ENCODE data around the gene SMPD2.

SMPD2 gene

DNA sequence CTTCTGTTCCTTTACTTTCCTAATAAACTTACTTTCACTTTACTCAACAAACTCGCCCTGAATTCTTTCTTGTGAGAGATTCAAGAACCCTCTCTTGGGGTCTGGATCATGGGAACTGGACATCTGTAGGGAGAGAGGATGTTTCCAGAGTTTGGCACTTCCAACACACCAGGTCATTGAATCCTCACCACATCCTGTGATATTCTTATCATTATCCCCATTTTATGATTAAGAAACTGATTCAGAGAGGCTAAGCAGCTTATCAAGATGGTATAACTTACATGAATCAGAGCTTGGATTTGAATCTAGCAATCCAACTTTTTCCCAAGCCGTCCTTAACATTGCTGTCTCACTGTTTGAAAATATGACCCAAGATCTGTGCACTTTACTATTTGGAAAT is 15.6 kb upstream of the SMPD2 start:
- Histone ChIP-seq H3K4me3 (ENCODE audit: low read depth in 1 of 5, low read length in 5 of 5) (no peak overlapping the region), H3K4me1 (ENCODE audit: control insufficient read depth in 5 of 5, insufficient read depth in 5 of 5, low read length in 5 of 5) (peaks cover 3 to 22% (median 19%) of the 10 kb centered on the region in 5 donors), H3K36me3 (ENCODE audit: control insufficient read depth in 5 of 5, insufficient read depth in 5 of 5, low read length in 5 of 5) (no peaks in the 10 kb centered on the region), H3K27me3 (ENCODE audit: control insufficient read depth in 5 of 5, insufficient read depth in 4 of 5, low read length in 5 of 5) (no peaks in the 10 kb centered on the region), H3K27ac (ENCODE audit: low read depth, low read length) (no peak overlapping the region), H3K9me3 (ENCODE audit: control insufficient read depth in 5 of 5, low read length in 5 of 5) (no peaks in the 10 kb centered on the region), H3K9ac (ENCODE audit: low read length in 5 of 5) (no peak overlapping the region)

DNA sequence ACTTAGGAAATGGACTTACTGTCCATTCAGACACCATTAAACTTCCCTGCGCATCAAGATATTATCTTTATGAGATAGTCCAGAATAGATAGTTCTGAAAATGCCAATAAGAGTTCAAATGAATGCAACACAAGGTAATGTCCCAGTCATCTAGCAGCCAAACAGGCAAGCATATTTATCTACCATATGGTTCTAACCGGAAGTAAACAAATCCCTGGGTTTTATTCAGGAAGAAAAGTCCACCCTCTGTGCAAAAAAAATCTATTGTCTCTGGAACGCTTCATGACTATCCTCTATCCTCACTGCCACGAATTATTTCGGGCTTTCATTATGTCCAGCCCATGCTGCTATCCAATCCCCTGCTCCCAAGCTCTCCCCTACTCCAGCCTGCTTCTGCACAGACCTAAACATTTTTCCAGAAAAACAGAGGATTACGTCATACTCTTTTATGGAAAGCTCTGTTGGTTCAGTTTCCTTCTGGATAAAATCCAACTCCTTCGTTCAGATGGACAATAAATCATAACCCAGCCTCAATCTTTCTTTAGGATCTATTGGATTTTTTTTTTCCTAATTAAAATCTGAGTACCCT is 11.5 kb upstream of the SMPD2 start:
- Histone ChIP-seq H3K27ac (ENCODE audit: low read depth, low read length) (no peak overlapping the region), H3K36me3 (ENCODE audit: control insufficient read depth in 5 of 5, insufficient read depth in 5 of 5, low read length in 5 of 5) (no peaks in the 10 kb centered on the region), H3K9ac (ENCODE audit: low read length in 5 of 5) (no peak overlapping the region), H3K27me3 (ENCODE audit: control insufficient read depth in 5 of 5, insufficient read depth in 4 of 5, low read length in 5 of 5) (no peaks in the 10 kb centered on the region), H3K4me1 (ENCODE audit: control insufficient read depth in 5 of 5, insufficient read depth in 5 of 5, low read length in 5 of 5) (peaks cover 3 to 21% (median 19%) of the 10 kb centered on the region in 5 donors), H3K4me3 (ENCODE audit: low read depth in 1 of 5, low read length in 5 of 5) (peak overlapping the region; percentile 1 to 47 (median 13)), H3K9me3 (ENCODE audit: control insufficient read depth in 5 of 5, low read length in 5 of 5) (no peaks in the 10 kb centered on the region)

DNA sequence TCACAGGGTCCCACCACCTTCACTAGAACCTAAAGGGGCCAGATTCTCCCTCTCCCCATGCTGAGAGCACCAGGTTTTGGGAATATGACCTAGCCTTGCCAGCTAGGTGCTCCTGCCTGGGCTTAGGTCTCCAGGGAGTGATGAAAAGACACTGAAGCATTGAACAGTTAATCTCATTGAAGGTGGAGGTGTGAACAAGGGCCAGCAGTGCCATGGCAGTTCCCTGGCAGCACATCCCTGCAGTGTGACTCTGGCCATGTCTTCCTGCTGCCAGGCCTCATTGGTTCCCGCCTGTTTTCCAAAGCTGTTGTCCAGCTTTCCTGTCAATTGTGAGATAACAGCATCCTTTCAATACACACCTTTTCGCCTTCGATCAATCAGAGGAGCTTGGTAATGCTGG is 11.0 kb upstream of the SMPD2 start:
- no peak overlapping the region for H3K4me3 ChIP-seq (ENCODE audit: low read depth in 1 of 5, low read length in 5 of 5)
- H3K36me3 ChIP-seq (ENCODE audit: control insufficient read depth in 5 of 5, insufficient read depth in 5 of 5, low read length in 5 of 5), result no peaks in the 10 kb centered on the region
- H3K27me3 ChIP-seq (ENCODE audit: control insufficient read depth in 5 of 5, insufficient read depth in 4 of 5, low read length in 5 of 5), result no peaks in the 10 kb centered on the region
- no peak overlapping the region for H3K9ac ChIP-seq (ENCODE audit: low read length in 5 of 5)
- H3K4me1 ChIP-seq (ENCODE audit: control insufficient read depth in 5 of 5, insufficient read depth in 5 of 5, low read length in 5 of 5), result peaks cover 3 to 19% (median 14%) of the 10 kb centered on the region in 5 donors
- no peak overlapping the region for H3K27ac ChIP-seq (ENCODE audit: low read depth, low read length)
- no peaks in the 10 kb centered on the region for H3K9me3 ChIP-seq (ENCODE audit: control insufficient read depth in 5 of 5, low read length in 5 of 5)

DNA sequence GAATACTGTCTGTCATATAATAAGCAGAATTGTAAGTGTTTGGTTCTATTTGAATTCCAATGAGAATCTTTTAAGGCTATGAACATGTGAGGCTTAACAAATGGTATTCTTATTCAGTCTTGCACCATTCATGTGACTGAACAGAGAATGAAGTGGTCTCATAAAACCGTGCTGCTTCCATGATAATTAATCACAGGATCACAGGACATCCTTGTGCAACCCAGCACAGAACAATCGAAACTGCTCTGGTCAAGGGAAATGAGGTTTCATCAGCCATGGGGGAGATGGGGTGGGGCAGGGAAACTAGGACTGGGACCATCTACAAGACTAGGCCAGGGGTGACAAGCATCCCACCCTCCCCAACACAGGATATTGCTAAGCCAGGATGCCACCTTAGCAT is 6.1 kb upstream of the SMPD2 start:
- H3K27me3 ChIP-seq (ENCODE audit: control insufficient read depth in 5 of 5, insufficient read depth in 4 of 5, low read length in 5 of 5), result no peaks in the 10 kb centered on the region
- no peak overlapping the region for H3K27ac ChIP-seq (ENCODE audit: low read depth, low read length)
- no peaks in the 10 kb centered on the region for H3K9me3 ChIP-seq (ENCODE audit: control insufficient read depth in 5 of 5, low read length in 5 of 5)
- H3K4me1 ChIP-seq (ENCODE audit: control insufficient read depth in 5 of 5, insufficient read depth in 5 of 5, low read length in 5 of 5), result peaks cover 1 to 12% (median 3%) of the 10 kb centered on the region in 5 donors
- no peak overlapping the region for H3K4me3 ChIP-seq (ENCODE audit: low read depth in 1 of 5, low read length in 5 of 5)
- H3K9ac ChIP-seq (ENCODE audit: low read length in 5 of 5), result no peak overlapping the region
- no peaks in the 10 kb centered on the region for H3K36me3 ChIP-seq (ENCODE audit: control insufficient read depth in 5 of 5, insufficient read depth in 5 of 5, low read length in 5 of 5)

DNA sequence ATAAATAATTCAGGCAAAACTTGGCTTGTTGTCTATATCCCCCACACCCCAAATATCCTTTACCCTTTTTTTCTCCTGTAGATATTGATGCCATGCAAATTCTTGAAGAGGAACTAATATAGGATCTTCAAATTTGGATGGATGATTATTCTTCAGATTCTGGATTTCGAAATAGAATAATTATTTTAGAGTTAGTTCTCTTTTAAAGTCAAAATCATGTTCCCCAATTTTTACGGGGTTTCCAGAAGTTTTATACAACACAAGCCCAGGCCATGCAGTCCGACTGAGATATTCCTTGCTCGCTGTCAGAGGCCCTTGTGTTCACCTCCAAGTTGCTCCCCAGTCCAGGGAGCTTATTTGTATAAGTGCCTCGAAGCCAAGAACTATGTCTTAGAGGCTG is 4.5 kb upstream of the SMPD2 start:
- H3K27ac ChIP-seq (ENCODE audit: low read depth, low read length), result no peak overlapping the region
- no peaks in the 10 kb centered on the region for H3K9me3 ChIP-seq (ENCODE audit: control insufficient read depth in 5 of 5, low read length in 5 of 5)
- H3K27me3 ChIP-seq (ENCODE audit: control insufficient read depth in 5 of 5, insufficient read depth in 4 of 5, low read length in 5 of 5), result no peaks in the 10 kb centered on the region
- H3K36me3 ChIP-seq (ENCODE audit: control insufficient read depth in 5 of 5, insufficient read depth in 5 of 5, low read length in 5 of 5), result no peaks in the 10 kb centered on the region
- no peak overlapping the region for H3K9ac ChIP-seq (ENCODE audit: low read length in 5 of 5)
- H3K4me3 ChIP-seq (ENCODE audit: low read depth in 1 of 5, low read length in 5 of 5), result no peak overlapping the region
- peaks cover 2 to 18% (median 7%) of the 10 kb centered on the region in 5 donors for H3K4me1 ChIP-seq (ENCODE audit: control insufficient read depth in 5 of 5, insufficient read depth in 5 of 5, low read length in 5 of 5)

DNA sequence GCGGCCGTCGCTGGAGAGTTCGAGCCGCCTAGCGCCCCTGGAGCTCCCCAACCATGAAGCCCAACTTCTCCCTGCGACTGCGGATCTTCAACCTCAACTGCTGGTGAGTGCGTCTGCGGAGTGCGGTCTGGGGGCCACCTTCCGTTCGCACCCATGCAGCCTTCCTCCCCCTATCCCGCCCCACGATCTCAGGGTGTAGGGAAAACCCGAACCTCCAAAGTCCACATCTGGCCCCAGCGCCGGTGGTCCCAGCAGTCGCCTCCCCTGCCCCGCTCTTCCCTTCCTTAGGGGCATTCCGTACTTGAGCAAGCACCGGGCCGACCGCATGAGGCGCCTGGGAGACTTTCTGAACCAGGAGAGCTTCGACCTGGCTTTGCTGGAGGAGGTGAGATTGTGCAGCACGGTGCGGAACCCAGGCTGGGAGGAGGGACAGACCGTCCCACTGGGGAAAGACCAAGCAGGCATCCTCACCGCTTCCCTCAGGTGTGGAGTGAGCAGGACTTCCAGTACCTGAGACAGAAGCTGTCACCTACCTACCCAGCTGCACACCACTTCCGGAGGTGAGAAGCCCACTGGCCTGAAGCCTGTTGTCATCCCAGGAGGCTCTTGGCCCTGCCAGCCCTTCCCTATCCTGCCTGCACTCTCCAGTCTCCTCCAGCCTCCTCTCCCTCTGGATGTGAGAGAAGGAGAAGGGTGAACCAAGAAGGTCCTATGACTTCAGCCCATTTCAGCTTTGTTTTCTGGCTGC is 719 bp downstream of the SMPD2 start:
- H3K27ac ChIP-seq (ENCODE audit: low read depth, low read length), result peak overlapping the region; percentile 69
- H3K9ac ChIP-seq (ENCODE audit: low read length in 5 of 5), result peak overlapping the region; percentile 77 to 89 (median 83)
- peaks cover 0 to 39% (median 22%) of the 10 kb centered on the region in 5 donors for H3K36me3 ChIP-seq (ENCODE audit: control insufficient read depth in 5 of 5, insufficient read depth in 5 of 5, low read length in 5 of 5)
- no peaks in the 10 kb centered on the region for H3K27me3 ChIP-seq (ENCODE audit: control insufficient read depth in 5 of 5, insufficient read depth in 4 of 5, low read length in 5 of 5)
- H3K9me3 ChIP-seq (ENCODE audit: control insufficient read depth in 5 of 5, low read length in 5 of 5), result no peaks in the 10 kb centered on the region
- peaks cover 7 to 27% (median 18%) of the 10 kb centered on the region in 5 donors for H3K4me1 ChIP-seq (ENCODE audit: control insufficient read depth in 5 of 5, insufficient read depth in 5 of 5, low read length in 5 of 5)
- peak overlapping the region; percentile 78 to 93 (median 87) for H3K4me3 ChIP-seq (ENCODE audit: low read depth in 1 of 5, low read length in 5 of 5)

DNA sequence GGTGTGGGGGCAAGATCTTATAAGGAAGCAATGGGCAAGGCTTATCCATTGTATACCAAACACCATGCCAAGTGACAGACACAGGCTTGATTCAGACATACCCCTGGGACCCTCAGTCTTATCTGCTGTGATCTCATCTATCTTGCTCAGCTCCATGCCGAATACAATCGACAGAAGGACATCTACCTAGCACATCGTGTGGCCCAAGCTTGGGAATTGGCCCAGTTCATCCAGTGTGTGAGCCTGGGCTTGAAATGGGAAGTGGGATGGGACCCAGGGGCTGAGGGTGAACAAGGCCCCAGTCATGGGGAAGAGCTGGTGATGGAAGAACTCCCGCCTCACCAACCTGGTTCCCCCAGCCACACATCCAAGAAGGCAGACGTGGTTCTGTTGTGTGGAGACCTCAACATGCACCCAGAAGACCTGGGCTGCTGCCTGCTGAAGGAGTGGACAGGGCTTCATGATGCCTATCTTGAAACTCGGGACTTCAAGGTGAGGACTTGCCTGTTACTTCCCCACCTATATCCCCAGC is 1.9 kb downstream of the SMPD2 start:
- Histone ChIP-seq H3K36me3 (ENCODE audit: control insufficient read depth in 5 of 5, insufficient read depth in 5 of 5, low read length in 5 of 5) (peaks cover 0 to 51% (median 27%) of the 10 kb centered on the region in 5 donors), H3K4me3 (ENCODE audit: low read depth in 1 of 5, low read length in 5 of 5) (no peak overlapping the region), H3K9ac (ENCODE audit: low read length in 5 of 5) (no peak overlapping the region), H3K4me1 (ENCODE audit: control insufficient read depth in 5 of 5, insufficient read depth in 5 of 5, low read length in 5 of 5) (peaks cover 7 to 27% (median 18%) of the 10 kb centered on the region in 5 donors), H3K9me3 (ENCODE audit: control insufficient read depth in 5 of 5, low read length in 5 of 5) (no peaks in the 10 kb centered on the region), H3K27me3 (ENCODE audit: control insufficient read depth in 5 of 5, insufficient read depth in 4 of 5, low read length in 5 of 5) (no peaks in the 10 kb centered on the region), H3K27ac (ENCODE audit: low read depth, low read length) (no peak overlapping the region)

DNA sequence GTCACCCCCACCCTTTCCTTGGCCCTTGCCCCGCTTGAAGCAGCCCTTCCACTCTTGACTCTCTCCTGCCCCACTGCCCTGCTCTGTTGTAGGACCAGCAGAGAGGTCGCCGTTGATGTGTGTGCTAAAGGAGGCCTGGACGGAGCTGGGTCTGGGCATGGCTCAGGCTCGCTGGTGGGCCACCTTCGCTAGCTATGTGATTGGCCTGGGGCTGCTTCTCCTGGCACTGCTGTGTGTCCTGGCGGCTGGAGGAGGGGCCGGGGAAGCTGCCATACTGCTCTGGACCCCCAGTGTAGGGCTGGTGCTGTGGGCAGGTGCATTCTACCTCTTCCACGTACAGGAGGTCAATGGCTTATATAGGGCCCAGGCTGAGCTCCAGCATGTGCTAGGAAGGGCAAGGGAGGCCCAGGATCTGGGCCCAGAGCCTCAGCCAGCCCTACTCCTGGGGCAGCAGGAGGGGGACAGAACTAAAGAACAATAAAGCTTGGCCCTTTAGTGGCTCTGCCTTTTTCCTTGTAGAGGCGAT is 3.0 kb downstream of the SMPD2 start:
- Histone ChIP-seq H3K4me3 (ENCODE audit: low read depth in 1 of 5, low read length in 5 of 5) (no peak overlapping the region), H3K36me3 (ENCODE audit: control insufficient read depth in 5 of 5, insufficient read depth in 5 of 5, low read length in 5 of 5) (peaks cover 0 to 55% (median 27%) of the 10 kb centered on the region in 5 donors), H3K27me3 (ENCODE audit: control insufficient read depth in 5 of 5, insufficient read depth in 4 of 5, low read length in 5 of 5) (no peaks in the 10 kb centered on the region), H3K9me3 (ENCODE audit: control insufficient read depth in 5 of 5, low read length in 5 of 5) (no peaks in the 10 kb centered on the region), H3K9ac (ENCODE audit: low read length in 5 of 5) (no peak overlapping the region), H3K4me1 (ENCODE audit: control insufficient read depth in 5 of 5, insufficient read depth in 5 of 5, low read length in 5 of 5) (peaks cover 7 to 31% (median 18%) of the 10 kb centered on the region in 5 donors), H3K27ac (ENCODE audit: low read depth, low read length) (no peak overlapping the region)

DNA sequence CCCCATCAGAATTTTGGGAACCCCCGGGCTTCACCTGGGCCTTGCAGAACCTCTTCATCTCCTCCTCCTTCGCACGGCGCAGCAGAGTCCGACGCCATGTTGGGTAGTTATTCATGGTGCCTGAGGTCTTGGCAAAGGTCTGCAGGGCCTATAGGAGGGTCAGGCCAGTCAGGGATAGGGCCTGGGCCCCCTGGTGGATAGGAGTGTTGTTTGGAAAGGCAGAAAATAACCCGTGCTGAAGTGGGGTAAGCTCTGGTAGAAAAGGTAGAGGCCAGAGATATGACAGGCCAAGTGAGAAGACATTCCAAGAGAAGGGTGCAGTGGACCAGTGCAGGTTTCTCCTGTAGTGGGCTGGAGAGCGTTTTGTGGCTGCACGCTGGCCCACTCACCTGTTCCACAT is 4.9 kb downstream of the SMPD2 start:
- Histone ChIP-seq H3K9ac (ENCODE audit: low read length in 5 of 5) (no peak overlapping the region), H3K27ac (ENCODE audit: low read depth, low read length) (no peak overlapping the region), H3K27me3 (ENCODE audit: control insufficient read depth in 5 of 5, insufficient read depth in 4 of 5, low read length in 5 of 5) (peaks cover 0 to 6% (median 0%) of the 10 kb centered on the region in 5 donors), H3K4me1 (ENCODE audit: control insufficient read depth in 5 of 5, insufficient read depth in 5 of 5, low read length in 5 of 5) (peaks cover 5 to 22% (median 11%) of the 10 kb centered on the region in 5 donors), H3K36me3 (ENCODE audit: control insufficient read depth in 5 of 5, insufficient read depth in 5 of 5, low read length in 5 of 5) (peaks cover 0 to 55% (median 27%) of the 10 kb centered on the region in 5 donors), H3K4me3 (ENCODE audit: low read depth in 1 of 5, low read length in 5 of 5) (no peak overlapping the region), H3K9me3 (ENCODE audit: control insufficient read depth in 5 of 5, low read length in 5 of 5) (no peaks in the 10 kb centered on the region)

DNA sequence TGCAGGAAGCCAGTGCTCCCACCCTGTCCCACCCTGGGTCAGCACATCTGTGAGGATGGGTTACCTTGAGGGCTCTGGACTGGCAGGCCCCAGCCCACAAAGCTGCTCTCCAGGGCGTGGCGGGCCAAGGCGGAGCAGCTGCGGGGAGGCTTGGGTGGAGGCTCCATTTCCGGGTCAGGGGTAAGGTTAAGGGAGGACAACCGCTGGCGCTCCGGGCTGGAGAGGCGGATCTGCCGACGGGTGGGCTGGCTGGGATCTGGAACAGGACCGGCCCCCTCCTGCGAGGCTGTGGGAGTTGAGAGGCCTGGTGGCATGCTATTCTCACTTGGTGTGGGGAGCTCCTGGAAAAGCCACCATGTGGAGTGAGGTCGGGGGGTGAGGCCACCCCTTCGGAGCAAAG is 5.5 kb downstream of the SMPD2 start:
- Histone ChIP-seq H3K27ac (ENCODE audit: low read depth, low read length) (no peak overlapping the region), H3K27me3 (ENCODE audit: control insufficient read depth in 5 of 5, insufficient read depth in 4 of 5, low read length in 5 of 5) (peaks cover 0 to 6% (median 0%) of the 10 kb centered on the region in 5 donors), H3K9me3 (ENCODE audit: control insufficient read depth in 5 of 5, low read length in 5 of 5) (no peaks in the 10 kb centered on the region), H3K9ac (ENCODE audit: low read length in 5 of 5) (no peak overlapping the region), H3K4me1 (ENCODE audit: control insufficient read depth in 5 of 5, insufficient read depth in 5 of 5, low read length in 5 of 5) (peaks cover 5 to 19% (median 11%) of the 10 kb centered on the region in 5 donors), H3K36me3 (ENCODE audit: control insufficient read depth in 5 of 5, insufficient read depth in 5 of 5, low read length in 5 of 5) (peaks cover 0 to 55% (median 27%) of the 10 kb centered on the region in 5 donors), H3K4me3 (ENCODE audit: low read depth in 1 of 5, low read length in 5 of 5) (no peak overlapping the region)

Measured in subcutaneous abdominal adipose tissue (tissue), 5 donors.